Pancreas (tissue), 10 donors: ENCODE data around the gene NELFB. TPM values are rescaled to one million over a fixed set of nuclear protein-coding genes. Genes with fewer than 3 reads are reported as not detected.

ENCODE experiments used
- ATAC-seq, 4 donors: fragments of 200-7000 bp; cut with Tn5 transposase; one replicate each; pipeline versions ENCODE4 v1.8.0 to v1.9.1; 2020; ENCODE audit warnings: mild to moderate bottlenecking in 4 of 4, moderate library complexity in 4 of 4
- DNase-seq, 6 donors: peaks; one replicate each; pipeline ENCODE4 v3.0.0-alpha.2; 2020
- FAIRE-seq: peaks from 2 replicates; lab custom pipeline; 2012; peaks lifted over from hg19 to GRCh38; lab: Jason Lieb, UNC
- H3K27ac ChIP-seq, 4 donors: fragments of 200-600 bp; sonication (generic); 1 replicate in 3 of 4; 2 replicates in 1 of 4; pipeline versions ENCODE4 v1.5.0 to v1.8.0; 2020
- H3K27me3 ChIP-seq, 4 donors: fragments of 200-600 bp; one replicate each; pipeline ENCODE4 v1.8.0; 2021
- H3K36me3 ChIP-seq, 3 donors: fragments of 200-600 bp; sonication (generic) in 1 of 3; one replicate each; pipeline versions ENCODE4 v1.5.0 to v1.8.0; 2020 to 2021
- H3K4me1 ChIP-seq, 3 donors: fragments of 200-600 bp; one replicate each; pipeline ENCODE4 v1.8.0; 2021
- H3K4me3 ChIP-seq, 4 donors: fragments of 200-600 bp; sonication (generic) in 2 of 4; one replicate each; pipeline versions ENCODE4 v1.5.0 to v1.8.0; 2020 to 2021
- H3K9me3 ChIP-seq, 4 donors: fragments of 200-600 bp; one replicate each; pipeline ENCODE4 v1.8.0; 2021
- CTCF ChIP-seq, 4 donors: fragments of 200-600 bp; sonication (generic) in 3 of 4; IDR thresholded peaks; one replicate each; pipeline versions ENCODE4 v1.5.0 to v1.8.0; 2021; ENCODE audit warnings: antibody characterized with exemption in 4 of 4
- WGBS, 2 donors: extraction: QIAGEN DNeasy Blood & Tissue Kit; methylation state at CpG; one replicate each; pipeline ENCODE4 v1.1.7; 2013; 5-methylcytosine and 5-hydroxymethylcytosine counted together
- intact Hi-C, 3 donors: fragments of 100-400 bp; cut with DNase I; formaldehyde crosslinking; loops; one replicate each; pipeline versions ENCODE4 v1.11.1 to v1.14.2; 2022
- polyA plus RNA-seq, 2 donors: library from polyadenylated mRNA; stranded (reverse); fragments of 200-250 nt; gene quantifications; one replicate each; pipeline ENCODE4 v1.2.3, GENCODE V29; 2013
- total RNA-seq, 6 donors: library from RNA; stranded (reverse); fragmentation: NEBNext Ultra II Directional in 4 of 6; extraction: Animal tissue kit (Norgen Biotek cat#: 25700) in 4 of 6; gene quantifications; one replicate each; pipeline versions ENCODE4 v1.2.1 to v1.2.4, GENCODE V29; 2021 to 2023
- donor health status: healthy with polysubstance abuse.
- donor health status: DM: no; HTN: no; CAD: no; lungs with moderate emphysema.
- donor health status: DM: no; HTN: no; CAD: no.
- donor health status: control.
- donor health status: control.
- donor health status: Bipolar disorder and iron deficiency.
- donor health status: DM: yes; HTN: yes; CAD: no.
- donor health status: DM: no; HTN: no; CAD: no.
- donor health status: DM: no; HTN: no; CAD: no.
- donor health status: DM: yes; HTN: yes; CAD: no.

The NELFB gene
- total and polyA plus RNA-seq, 8 donors, result 22.3 to 34.2 (median 29.5) TPM

GRCh38 chr9:137275588-137276472 is 20.7 kb downstream of the NELFB start:
- FAIRE-seq (no peak), DNase-seq (peak in 1 of 6 donors; percentile 15), ATAC-seq (no peak)
- WGBS, 2 donors, result 85 to 92% methylated on average over 24 of the region's 24 CpGs
- Histone ChIP-seq H3K36me3 (peaks cover 7 to 11% (median 11%) of the 10 kb centered on the region in 3 donors), H3K9me3 (no peaks in the 10 kb centered on the region), H3K4me3 (no peak overlapping the region), H3K27ac (peak overlapping the region in 3 of 4 donors; percentile 76 to 91 (median 82)), H3K27me3 (no peaks in the 10 kb centered on the region), H3K4me1 (peaks cover 0 to 10% (median 8%) of the 10 kb centered on the region in 3 donors)
- intact Hi-C loops, result loop anchor here in 1 of 3 donors (10.0 kb wide), 1 partner anchor 249 kb away; no protein-coding TSS in a partner anchor
- no peak for TF ChIP-seq CTCF (IDR thresholded peaks at IDR 0.05)

GRCh38 chr9:137276473-137277328 is 21.6 kb downstream of the NELFB start:
- DNase-seq (peak in 5 of 6 donors; percentile 57 to 84 (median 73)), FAIRE-seq (no peak), ATAC-seq (peak; percentile 54 to 64 (median 60))
- H3K4me3 ChIP-seq, result peak overlapping the region in 3 of 4 donors; percentile 23 to 45 (median 34)
- H3K4me1 ChIP-seq, result peaks cover 0 to 10% (median 8%) of the 10 kb centered on the region in 3 donors
- no peaks in the 10 kb centered on the region for H3K27me3 ChIP-seq
- H3K9me3 ChIP-seq, result no peaks in the 10 kb centered on the region
- 47 to 51% methylated on average over 30 of the region's 30 CpGs for WGBS, 2 donors
- H3K27ac ChIP-seq, result peak overlapping the region; percentile 76 to 91 (median 86)
- H3K36me3 ChIP-seq, result peaks cover 7 to 11% (median 11%) of the 10 kb centered on the region in 3 donors
- intact Hi-C loops, result loop anchor here in 1 of 3 donors (10.0 kb wide), 1 partner anchor 248 kb away; no protein-coding TSS in a partner anchor
- no peak for TF ChIP-seq CTCF (IDR thresholded peaks at IDR 0.05)

GRCh38 chr9:137277329-137278041 is 22.4 kb downstream of the NELFB start, which contains the start of gene TOR4A:
Gene TOR4A, plus strand, starts transcription at chr9:137277726. Its CDS starts 964 bp downstream, at chr9:137278690.
- peaks cover 3 to 5% (median 5%) of the 10 kb centered on the region in 3 donors for H3K36me3 ChIP-seq
- no peaks in the 10 kb centered on the region for H3K27me3 ChIP-seq
- peak within 1 kb of the TSS; percentile 76 to 91 (median 86) for H3K27ac ChIP-seq
- peak within 1 kb of the TSS; percentile 10 to 45 (median 28) for H3K4me3 ChIP-seq
- 48 to 51% methylated on average over 21 to 25 of the region's 25 CpGs for WGBS, 2 donors
- DNase-seq (peak; percentile 65 to 89 (median 77)), FAIRE-seq (no peak), ATAC-seq (peak; percentile 55 to 78 (median 77))
- H3K9me3 ChIP-seq, result no peaks in the 10 kb centered on the region
- intact Hi-C loops, result loop anchor here in 1 of 3 donors (10.0 kb wide), 1 partner anchor 247 kb away; no protein-coding TSS in a partner anchor
- H3K4me1 ChIP-seq, result peaks cover 0 to 10% (median 8%) of the 10 kb centered on the region in 3 donors
- TF ChIP-seq CTCF (IDR thresholded peaks at IDR 0.05), result no peak

- intact Hi-C loops, result loop anchor here in 1 of 3 donors (10.0 kb wide), 1 partner anchor 247 kb away; no protein-coding TSS in a partner anchor
- peaks cover 0 to 10% (median 8%) of the 10 kb centered on the region in 3 donors for H3K4me1 ChIP-seq
- H3K4me3 ChIP-seq, result peak overlapping the region; percentile 10 to 45 (median 28)
- WGBS, 2 donors, result 48 to 51% methylated on average over 32 to 54 of the region's 54 CpGs
- peak in 1 of 4 donors; percentile 4 for ATAC-seq
- peak overlapping the region; percentile 76 to 91 (median 86) for H3K27ac ChIP-seq
- H3K9me3 ChIP-seq, result no peaks in the 10 kb centered on the region
- peak in 4 of 6 donors; percentile 27 to 78 (median 58) for DNase-seq
- H3K36me3 ChIP-seq, result no peaks in the 10 kb centered on the region
- no peak for TF ChIP-seq CTCF (IDR thresholded peaks at IDR 0.05)
- no peak for FAIRE-seq
- no peaks in the 10 kb centered on the region for H3K27me3 ChIP-seq
Observed at GRCh38 chr9:137278061-137278701, 23.1 kb downstream of the NELFB start.
